GM19238 (cell line): ENCODE results near the gene SLC25A30.

Experiments used
- DNase-seq: peaks from one replicate; pipeline ENCODE4 v3.0.0; 2011; ENCODE audit warnings: low spot score; ENCODE audit not compliant: insufficient read length

Gene SLC25A30

GRCh38 chr13:45417790-45418534, at the start of gene SLC25A30:
Gene SLC25A30 (minus strand): TSS chr13:45418373. CDS start chr13:45411425, 6,948 bp downstream.
- peak; percentile 74 for DNase-seq

- DNase-seq, result no peak
These were observed 48.2 kb upstream of the SLC25A30 start for GRCh38 chr13:45466359-45466758.

- peak; percentile 87 for DNase-seq
These were observed 46.7 kb upstream of the SLC25A30 start, which contains the start of gene COG3 for GRCh38 chr13:45464687-45465453. Gene COG3 (plus strand): TSS chr13:45464939. CDS start chr13:45465037, 98 bp downstream.

- no peak for DNase-seq
These were observed 46.0 kb upstream of the SLC25A30 start for GRCh38 chr13:45464141-45464686.

GRCh38 chr13:45456196-45456972, 38.2 kb upstream of the SLC25A30 start:
- DNase-seq, result no peak

GRCh38 chr13:45454204-45454603, 36.0 kb upstream of the SLC25A30 start:
- DNase-seq, result no peak

GRCh38 chr13:45451282-45451681, 33.1 kb upstream of the SLC25A30 start:
- no peak for DNase-seq

GRCh38 chr13:45448965-45449559, 30.9 kb upstream of the SLC25A30 start:
- no peak for DNase-seq

- DNase-seq, result no peak
These were observed 29.0 kb upstream of the SLC25A30 start for GRCh38 chr13:45447050-45447661.

- no peak for DNase-seq
These were observed 28.0 kb upstream of the SLC25A30 start for GRCh38 chr13:45446181-45446580.

GRCh38 chr13:45445053-45445452, 26.9 kb upstream of the SLC25A30 start:
- DNase-seq, result no peak

- DNase-seq, result no peak
These were observed 23.5 kb upstream of the SLC25A30 start for GRCh38 chr13:45441633-45442032.

GRCh38 chr13:45439781-45440462, 21.7 kb upstream of the SLC25A30 start:
- no peak for DNase-seq

- DNase-seq, result no peak
These were observed 20.8 kb upstream of the SLC25A30 start for GRCh38 chr13:45439008-45439407.

GRCh38 chr13:45437947-45438346, 19.8 kb upstream of the SLC25A30 start:
- DNase-seq, result no peak

GRCh38 chr13:45436953-45437352, 18.8 kb upstream of the SLC25A30 start:
- DNase-seq, result no peak

GRCh38 chr13:45436332-45436731, 18.2 kb upstream of the SLC25A30 start:
- DNase-seq, result no peak

- no peak for DNase-seq
These were observed 16.6 kb upstream of the SLC25A30 start for GRCh38 chr13:45434556-45435371.

GRCh38 chr13:45433381-45433790, 15.2 kb upstream of the SLC25A30 start:
- no peak for DNase-seq
